DLD1 (cell line): ENCODE results near the gene NCS1.

Experiments used
- in situ Hi-C: cut with HindIII; loops from 2 replicates; pipeline ENCODE4 v1.10.0; 2017; ENCODE audit warnings: low sequenced_read_pairs

NCS1 gene

GRCh38 chr9:130193103-130193502 is 20.9 kb downstream of the NCS1 start:
- in situ Hi-C loops, result no loop called here

GRCh38 chr9:130193531-130194377 is 21.6 kb downstream of the NCS1 start:
- in situ Hi-C loops, result no loop called here

- in situ Hi-C loops, result no loop called here
Measured at GRCh38 chr9:130194378-130194932, 22.3 kb downstream of the NCS1 start.

GRCh38 chr9:130195638-130196037 is 23.4 kb downstream of the NCS1 start:
- in situ Hi-C loops, result no loop called here

GRCh38 chr9:130196643-130197042 is 24.4 kb downstream of the NCS1 start:
- in situ Hi-C loops, result no loop called here

- in situ Hi-C loops, result no loop called here
Measured at GRCh38 chr9:130197386-130197785, 25.2 kb downstream of the NCS1 start.

- in situ Hi-C loops, result no loop called here
Measured at GRCh38 chr9:130197888-130198287, 25.7 kb downstream of the NCS1 start.

GRCh38 chr9:130198501-130199179 is 26.4 kb downstream of the NCS1 start:
- in situ Hi-C loops, result no loop called here

- in situ Hi-C loops, result no loop called here
Measured at GRCh38 chr9:130199605-130200004, 27.4 kb downstream of the NCS1 start.

GRCh38 chr9:130200038-130200849 is 28.0 kb downstream of the NCS1 start:
- in situ Hi-C loops, result no loop called here

GRCh38 chr9:130201399-130201873 is 29.2 kb downstream of the NCS1 start:
- in situ Hi-C loops, result no loop called here

- in situ Hi-C loops, result no loop called here
Measured at GRCh38 chr9:130201974-130202373, 29.8 kb downstream of the NCS1 start.

- in situ Hi-C loops, result no loop called here
Measured at GRCh38 chr9:130204341-130204740, 32.1 kb downstream of the NCS1 start.

- in situ Hi-C loops, result no loop called here
Measured at GRCh38 chr9:130204959-130205358, 32.8 kb downstream of the NCS1 start.

GRCh38 chr9:130205912-130206311 is 33.7 kb downstream of the NCS1 start:
- in situ Hi-C loops, result no loop called here

- in situ Hi-C loops, result no loop called here
Measured at GRCh38 chr9:130206579-130206978, 34.4 kb downstream of the NCS1 start.

GRCh38 chr9:130207241-130207992 is 35.2 kb downstream of the NCS1 start:
- in situ Hi-C loops, result no loop called here

- in situ Hi-C loops, result no loop called here
Measured at GRCh38 chr9:130208600-130209347, 36.6 kb downstream of the NCS1 start.

- in situ Hi-C loops, result no loop called here
Measured at GRCh38 chr9:130209422-130209821, 37.2 kb downstream of the NCS1 start.
